T-helper 2 cell (primary cell): ENCODE data around the gene PNKP.
A peak's percentile ranks its signal among the peaks of the same experiment; 100 is the strongest.

Experiments
- DNase-seq, 5 experiments: peaks; one replicate each; pipeline versions ENCODE4 v3.0.0 to v3.0.0-alpha.2; 2012 to 2022

Gene PNKP

GRCh38 chr19:49859682-49860335, 7.6 kb downstream of the PNKP start:
- DNase-seq: no peak

GRCh38 chr19:49858088-49858985, 9.0 kb downstream of the PNKP start:
- no peak for DNase-seq

GRCh38 chr19:49857838-49858087, 9.6 kb downstream of the PNKP start:
- no peak for DNase-seq

- DNase-seq: no peak
Measured at GRCh38 chr19:49857061-49857837, 10.1 kb downstream of the PNKP start.

- no peak for DNase-seq
Measured at GRCh38 chr19:49856574-49857021, 10.8 kb downstream of the PNKP start.

GRCh38 chr19:49855676-49856573, 11.5 kb downstream of the PNKP start:
- no peak for DNase-seq

- DNase-seq: no peak
Measured at GRCh38 chr19:49855277-49855675, 12.1 kb downstream of the PNKP start.

- DNase-seq: no peak
Measured at GRCh38 chr19:49854378-49855263, 12.8 kb downstream of the PNKP start.

- no peak for DNase-seq
Measured at GRCh38 chr19:49853852-49854377, 13.5 kb downstream of the PNKP start.

GRCh38 chr19:49852631-49853126, 14.7 kb downstream of the PNKP start:
- DNase-seq: no peak

- DNase-seq: peak in 1 of 5 experiments; percentile 23
Measured at GRCh38 chr19:49851456-49852259, 15.7 kb downstream of the PNKP start.

GRCh38 chr19:49850487-49851342, 16.7 kb downstream of the PNKP start, which contains the start of gene PTOV1:
PTOV1 (plus strand) TSS chr19:49851159.
- DNase-seq: peak; percentile 80 to 94 (median 82)

GRCh38 chr19:49850221-49850486, 17.2 kb downstream of the PNKP start:
- DNase-seq: no peak

- DNase-seq: no peak
Measured at GRCh38 chr19:49849433-49850220, 17.7 kb downstream of the PNKP start.

- peak in 1 of 5 experiments; percentile 40 for DNase-seq
Measured at GRCh38 chr19:49848938-49849337, 18.4 kb downstream of the PNKP start.

GRCh38 chr19:49847731-49848696, 19.4 kb downstream of the PNKP start:
- DNase-seq: peak in 1 of 5 experiments; percentile 71

GRCh38 chr19:49846408-49846807, 21.0 kb downstream of the PNKP start:
- no peak for DNase-seq
